ENCODE data around the gene RAB28. TPM values are rescaled to one million over a fixed set of nuclear protein-coding genes. Genes with fewer than 3 reads are reported as not detected.
A peak's percentile ranks its signal among the peaks of the same experiment; 100 is the strongest.

RAB28 gene
- total RNA-seq (2014; rRNA removed; shearing (Covaris generic)), result 18.6 and 23.6 TPM in 2 replicates

DNA sequence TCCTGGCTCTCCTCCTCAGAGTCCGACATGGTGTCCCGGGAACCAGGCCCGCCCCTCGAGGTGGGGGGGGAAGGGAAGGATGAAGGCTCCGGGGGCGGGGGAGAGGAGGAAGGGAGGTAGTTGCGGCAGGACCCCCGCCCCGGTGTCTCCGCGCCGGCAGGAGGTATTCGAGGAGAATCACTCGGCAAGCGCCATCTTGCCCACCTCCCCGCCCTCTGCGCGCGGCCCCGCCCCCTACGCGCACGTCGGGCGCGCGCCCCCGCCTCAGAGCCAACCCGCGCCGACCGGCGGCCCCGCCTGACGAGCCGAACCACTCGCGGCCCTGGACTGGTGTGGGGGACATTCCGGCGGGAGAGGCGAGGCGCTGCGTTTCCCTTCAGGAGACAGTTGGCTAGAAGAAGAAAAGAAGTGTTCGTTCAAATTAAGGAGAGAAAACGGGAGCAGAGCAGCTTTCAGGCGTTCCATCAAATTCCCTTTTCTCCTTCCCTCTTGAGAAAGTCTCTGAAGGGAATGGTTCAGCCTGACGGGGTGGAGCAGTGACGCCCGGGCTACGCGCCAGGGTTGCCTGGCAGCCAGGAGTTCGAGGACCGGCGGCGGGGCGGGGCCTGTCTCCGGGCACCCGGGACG lies at the start of gene RAB28:
Gene RAB28 (minus strand): TSS at position 219 of the 627 bp plus-strand sequence.
- DNase-seq (ENCODE audit: low read depth in 1 of 2, low spot score in 2 of 2), result peak; percentile 80 to 90
- Histone ChIP-seq H3K27me3 (replicated peaks) (no peaks in the 10 kb centered on the region), H3K4me1 (replicated peaks) (no peaks in the 10 kb centered on the region; the same call in 1 of the 2 replicates), H3K27ac (peak within 1 kb of the TSS; percentile 99), H3K4me3 (peak within 1 kb of the TSS; percentile 67), H3K9me3 (replicated peaks) (no peaks in the 10 kb centered on the region), H3K36me3 (no peaks in the 10 kb centered on the region)

- H3K27ac ChIP-seq, result no peak overlapping the region
- no peak overlapping the region for H3K4me3 ChIP-seq
- H3K9me3 ChIP-seq (replicated peaks), result no peaks in the 10 kb centered on the region
- H3K4me1 ChIP-seq (replicated peaks), result no peaks in the 10 kb centered on the region
- no peak for DNase-seq (ENCODE audit: low read depth in 1 of 2, low spot score in 2 of 2)
- H3K36me3 ChIP-seq, result no peaks in the 10 kb centered on the region
- H3K27me3 ChIP-seq (replicated peaks), result no peaks in the 10 kb centered on the region
Measured at GRCh38 chr4:13531625-13531998, 47.5 kb upstream of the RAB28 start.

GRCh38 chr4:13530823-13531624 lies 46.9 kb upstream of the RAB28 start:
- H3K27me3 ChIP-seq (replicated peaks), result no peaks in the 10 kb centered on the region
- H3K36me3 ChIP-seq, result no peaks in the 10 kb centered on the region
- H3K9me3 ChIP-seq (replicated peaks), result no peaks in the 10 kb centered on the region
- H3K4me3 ChIP-seq, result no peak overlapping the region
- H3K27ac ChIP-seq, result no peak overlapping the region
- no peaks in the 10 kb centered on the region for H3K4me1 ChIP-seq (replicated peaks)
- DNase-seq (ENCODE audit: low read depth in 1 of 2, low spot score in 2 of 2), result no peak

GRCh38 chr4:13529128-13529919 lies 45.2 kb upstream of the RAB28 start:
- DNase-seq (ENCODE audit: low read depth in 1 of 2, low spot score in 2 of 2), result no peak
- Histone ChIP-seq H3K36me3 (no peaks in the 10 kb centered on the region), H3K27me3 (replicated peaks) (no peaks in the 10 kb centered on the region), H3K27ac (no peak overlapping the region), H3K9me3 (replicated peaks) (no peaks in the 10 kb centered on the region), H3K4me1 (replicated peaks) (no peaks in the 10 kb centered on the region), H3K4me3 (no peak overlapping the region)

DNA sequence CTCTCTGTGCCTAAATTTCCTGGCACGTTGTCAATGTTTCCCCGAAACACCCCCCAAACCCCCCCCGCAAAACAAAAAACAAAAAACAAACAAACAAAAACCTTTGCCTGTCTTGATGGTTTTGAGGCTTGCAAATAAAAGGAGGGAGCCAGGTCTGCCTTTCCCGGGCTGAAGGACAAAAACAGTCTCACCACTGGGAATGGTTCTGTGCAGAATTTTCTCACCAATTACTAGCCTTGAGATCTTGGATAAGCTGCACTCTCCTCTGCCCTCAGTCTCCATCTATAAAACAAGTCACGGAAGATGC lies 44.6 kb upstream of the RAB28 start:
- H3K36me3 ChIP-seq, result no peaks in the 10 kb centered on the region
- H3K27me3 ChIP-seq (replicated peaks), result no peaks in the 10 kb centered on the region
- H3K27ac ChIP-seq, result no peak overlapping the region
- no peaks in the 10 kb centered on the region for H3K4me1 ChIP-seq (replicated peaks)
- H3K4me3 ChIP-seq, result no peak overlapping the region
- DNase-seq (ENCODE audit: low read depth in 1 of 2, low spot score in 2 of 2), result no peak
- H3K9me3 ChIP-seq (replicated peaks), result no peaks in the 10 kb centered on the region

GRCh38 chr4:13527981-13528820 lies 44.1 kb upstream of the RAB28 start:
- no peak for DNase-seq (ENCODE audit: low read depth in 1 of 2, low spot score in 2 of 2)
- no peak overlapping the region for H3K27ac ChIP-seq
- H3K4me1 ChIP-seq (replicated peaks), result no peaks in the 10 kb centered on the region
- no peaks in the 10 kb centered on the region for H3K27me3 ChIP-seq (replicated peaks)
- no peaks in the 10 kb centered on the region for H3K36me3 ChIP-seq
- H3K4me3 ChIP-seq, result no peak overlapping the region
- no peaks in the 10 kb centered on the region for H3K9me3 ChIP-seq (replicated peaks)

GRCh38 chr4:13527192-13527980 lies 43.2 kb upstream of the RAB28 start:
- H3K4me1 ChIP-seq (replicated peaks), result no peaks in the 10 kb centered on the region
- H3K9me3 ChIP-seq (replicated peaks), result no peaks in the 10 kb centered on the region
- DNase-seq (ENCODE audit: low read depth in 1 of 2, low spot score in 2 of 2), result no peak
- no peaks in the 10 kb centered on the region for H3K36me3 ChIP-seq
- H3K4me3 ChIP-seq, result no peak overlapping the region
- H3K27ac ChIP-seq, result no peak overlapping the region
- H3K27me3 ChIP-seq (replicated peaks), result no peaks in the 10 kb centered on the region

DNA sequence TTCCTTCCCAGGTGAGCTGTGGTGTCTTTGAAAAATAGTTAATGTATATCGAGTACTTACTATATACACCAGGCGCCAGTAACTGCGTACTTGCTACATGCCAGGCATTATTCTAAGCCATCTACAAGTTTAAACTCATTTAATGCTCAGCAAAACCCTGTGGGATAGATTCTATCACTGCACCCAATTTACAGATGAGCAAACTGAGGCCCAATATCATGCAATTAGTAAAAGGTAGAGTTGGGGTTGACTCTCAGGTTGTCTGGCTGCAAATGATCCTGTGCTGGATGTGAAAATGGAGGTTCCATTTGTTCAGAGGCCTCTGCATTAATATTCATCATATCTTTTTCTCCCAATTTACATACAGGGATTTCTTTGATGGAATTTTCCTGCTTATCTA lies 42.5 kb upstream of the RAB28 start:
- Histone ChIP-seq H3K4me3 (no peak overlapping the region), H3K4me1 (replicated peaks) (no peaks in the 10 kb centered on the region), H3K36me3 (no peaks in the 10 kb centered on the region), H3K27me3 (replicated peaks) (no peaks in the 10 kb centered on the region), H3K9me3 (replicated peaks) (no peaks in the 10 kb centered on the region), H3K27ac (no peak overlapping the region)
- no peak for DNase-seq (ENCODE audit: low read depth in 1 of 2, low spot score in 2 of 2)

GRCh38 chr4:13525606-13526281 lies 41.6 kb upstream of the RAB28 start:
- DNase-seq (ENCODE audit: low read depth in 1 of 2, low spot score in 2 of 2), result no peak
- Histone ChIP-seq H3K36me3 (no peaks in the 10 kb centered on the region), H3K27me3 (replicated peaks) (no peaks in the 10 kb centered on the region), H3K9me3 (replicated peaks) (no peaks in the 10 kb centered on the region), H3K27ac (no peak overlapping the region), H3K4me1 (replicated peaks) (no peaks in the 10 kb centered on the region), H3K4me3 (no peak overlapping the region)

DNA sequence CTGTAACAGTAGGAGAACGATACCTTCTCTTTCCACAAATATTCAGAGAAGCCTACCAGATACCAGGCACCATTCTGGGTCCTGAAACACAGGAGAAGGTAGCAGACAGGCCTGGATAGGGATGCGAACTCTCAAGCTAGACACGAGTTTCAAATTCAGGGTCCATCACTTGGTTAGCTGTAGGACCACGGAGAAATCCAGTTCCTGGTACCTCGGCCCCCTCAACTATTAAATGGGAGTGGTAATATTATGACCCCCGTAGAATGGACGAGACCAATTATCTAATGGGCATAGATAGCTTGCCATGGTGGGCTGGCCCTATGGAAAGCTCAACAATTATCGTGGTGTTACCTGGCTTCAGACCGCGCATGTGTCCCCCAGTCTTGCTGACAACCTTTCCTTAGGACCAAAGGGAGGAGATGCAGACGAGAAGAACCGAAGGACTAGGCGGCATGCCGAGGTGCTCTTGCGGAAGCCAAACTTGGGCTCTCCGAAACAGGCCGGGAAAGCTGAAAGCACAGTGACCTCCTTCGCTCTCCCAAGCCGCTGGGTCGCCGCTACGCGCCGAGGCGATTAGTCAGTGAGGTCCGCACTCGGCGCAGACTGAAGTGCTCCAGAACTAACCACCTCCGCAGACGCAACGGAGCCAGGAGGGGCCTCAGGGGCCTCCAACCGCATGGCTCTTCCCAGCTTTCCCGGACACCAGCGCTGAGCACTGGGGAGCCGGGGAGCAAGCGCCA lies 40.5 kb upstream of the RAB28 start:
- H3K4me1 ChIP-seq (replicated peaks), result no peaks in the 10 kb centered on the region
- H3K27ac ChIP-seq, result no peak overlapping the region
- no peaks in the 10 kb centered on the region for H3K27me3 ChIP-seq (replicated peaks)
- DNase-seq (ENCODE audit: low read depth in 1 of 2, low spot score in 2 of 2), result no peak
- H3K9me3 ChIP-seq (replicated peaks), result no peaks in the 10 kb centered on the region
- no peak overlapping the region for H3K4me3 ChIP-seq
- no peaks in the 10 kb centered on the region for H3K36me3 ChIP-seq

- Histone ChIP-seq H3K9me3 (replicated peaks) (no peaks in the 10 kb centered on the region), H3K36me3 (no peaks in the 10 kb centered on the region), H3K27ac (no peak overlapping the region), H3K4me1 (replicated peaks) (no peaks in the 10 kb centered on the region), H3K27me3 (replicated peaks) (no peaks in the 10 kb centered on the region), H3K4me3 (no peak overlapping the region)
- no peak for DNase-seq (ENCODE audit: low read depth in 1 of 2, low spot score in 2 of 2)
Measured at GRCh38 chr4:13523591-13524503, 39.7 kb upstream of the RAB28 start.
